ENCODE measurements around the gene NHP2.

GRCh38 chr5:178123094-178123965 is 30.4 kb downstream of the NHP2 start:
- TF ChIP-seq POLR2AphosphoS5 (IDR thresholded peaks at IDR 0.05; ENCODE audit: low read depth, low read length) (no peak), POLR2A (IDR thresholded peaks at IDR 0.05; ENCODE audit: low read depth, low read length) (no peak)

Measured in GM12892 (cell line).